Kidney capillary endothelial cell (primary cell): ENCODE data around the gene DNAI7.
A peak's percentile ranks its signal among the peaks of the same experiment; 100 is the strongest.

Experiments
- DNase-seq: peaks from one replicate; pipeline ENCODE4 v3.0.0-alpha.2; 2018; ENCODE audit warnings: low spot score

The DNAI7 gene

GRCh38 chr12:25100194-25101091 lies 94.5 kb downstream of the DNAI7 start:
- no peak for DNase-seq

DNA sequence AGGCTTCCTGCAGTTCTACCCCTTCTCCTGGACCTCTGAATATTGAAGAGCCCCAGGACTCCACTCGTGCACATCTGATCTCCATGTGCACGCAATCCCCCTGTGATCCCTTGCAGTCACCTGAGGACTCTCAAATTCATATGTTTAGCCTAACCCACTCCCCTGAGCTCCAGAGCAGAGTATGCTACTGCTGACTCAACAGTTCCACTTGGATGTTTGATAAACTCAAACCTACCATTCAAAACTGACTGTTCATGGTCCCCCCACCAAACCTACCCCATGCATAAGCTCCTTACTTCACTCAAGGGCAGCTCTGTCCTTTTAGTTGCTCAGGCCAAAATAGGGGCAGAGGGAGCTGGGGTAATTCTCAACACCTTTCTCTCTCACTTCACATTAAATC lies 96.0 kb downstream of the DNAI7 start:
- DNase-seq, result no peak

- no peak for DNase-seq
Observed at GRCh38 chr12:25089738-25090137, 105.2 kb downstream of the DNAI7 start.

DNA sequence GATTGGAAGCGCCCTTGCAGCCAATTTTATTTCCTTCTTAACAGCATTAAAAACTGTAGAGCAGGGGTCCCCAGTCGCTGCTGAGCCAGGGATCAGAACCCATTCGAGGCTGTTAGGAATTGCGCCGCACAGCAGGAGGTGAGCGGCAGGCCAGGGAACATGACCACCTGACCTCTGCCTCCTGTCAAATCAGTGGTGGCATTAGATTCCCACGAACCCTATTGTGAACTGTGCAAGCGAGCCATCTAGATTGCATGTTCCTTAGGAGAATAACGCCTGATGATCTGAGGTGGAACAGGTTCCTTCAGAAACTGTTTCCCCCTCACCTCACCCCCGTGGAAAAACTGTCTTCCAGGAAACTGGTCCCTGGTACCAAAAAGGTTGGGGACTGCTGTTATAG lies 107.4 kb downstream of the DNAI7 start:
- no peak for DNase-seq

DNA sequence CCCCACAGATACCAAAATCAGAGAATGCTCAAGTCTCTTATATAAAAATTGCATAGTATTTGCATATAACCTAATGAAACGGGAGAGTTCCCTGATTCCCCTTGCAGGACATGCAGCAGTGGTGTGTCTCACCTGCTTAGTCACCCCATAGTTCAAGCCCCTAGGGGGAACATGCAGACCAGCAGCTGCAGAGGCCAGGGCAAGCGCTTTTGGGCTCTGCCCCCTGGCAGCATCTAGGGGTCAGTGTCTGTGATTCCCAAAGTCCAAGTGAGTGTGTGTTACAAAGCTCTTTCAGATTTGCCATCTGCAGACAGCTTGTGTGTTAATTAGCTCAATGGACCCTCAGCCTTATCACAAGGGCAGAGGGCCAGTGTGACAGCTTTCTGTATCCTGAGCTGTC lies 110.1 kb downstream of the DNAI7 start:
- no peak for DNase-seq

- DNase-seq, result peak; percentile 25
Observed at GRCh38 chr12:25083211-25083610, 111.7 kb downstream of the DNAI7 start.

GRCh38 chr12:25082628-25083027 lies 112.3 kb downstream of the DNAI7 start:
- DNase-seq, result no peak

- DNase-seq, result no peak
Observed at GRCh38 chr12:25079393-25079792, 115.6 kb downstream of the DNAI7 start.

DNA sequence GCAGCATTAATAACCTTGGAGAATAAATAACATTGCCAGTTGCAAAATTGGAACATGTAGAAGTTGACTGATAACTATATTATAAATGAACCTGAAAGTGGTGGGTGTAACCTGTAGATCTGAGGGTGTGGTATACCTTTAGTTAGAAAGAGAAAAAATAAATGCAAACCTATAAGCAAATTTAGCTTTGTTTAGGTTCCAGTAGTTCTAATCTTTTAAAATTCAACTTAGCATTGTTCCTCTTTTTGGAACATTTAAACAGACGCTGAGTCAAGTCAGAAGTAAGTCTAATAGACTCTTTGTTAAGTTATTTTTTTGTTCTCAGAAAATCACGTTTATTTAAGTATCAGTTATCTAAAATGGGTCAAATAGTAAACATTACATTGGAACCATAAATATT lies 120.0 kb downstream of the DNAI7 start:
- no peak for DNase-seq

GRCh38 chr12:25074113-25074512 lies 120.8 kb downstream of the DNAI7 start:
- no peak for DNase-seq

- DNase-seq, result no peak
Observed at GRCh38 chr12:25072906-25073650, 121.9 kb downstream of the DNAI7 start.

DNA sequence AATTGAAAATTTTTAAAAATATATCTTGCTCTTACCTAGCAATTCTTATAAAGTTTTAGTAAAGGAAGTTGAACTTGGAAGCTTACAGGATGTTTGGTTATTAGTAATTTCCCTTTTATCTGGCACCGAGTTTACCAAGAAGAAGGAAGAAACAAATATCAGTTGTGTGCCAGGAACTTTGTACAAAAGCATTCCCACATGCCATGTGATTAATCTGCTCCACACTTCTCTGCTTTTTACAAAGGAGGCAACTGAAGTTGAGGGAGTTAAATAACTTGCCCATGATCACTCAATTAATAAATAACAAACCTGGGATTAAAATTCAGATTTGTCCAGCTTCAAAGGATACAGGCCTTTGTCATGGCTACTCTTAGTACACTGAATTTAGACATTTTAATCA lies 123.6 kb downstream of the DNAI7 start:
- DNase-seq, result peak; percentile 43

GRCh38 chr12:25069224-25069623 lies 125.7 kb downstream of the DNAI7 start:
- no peak for DNase-seq

- DNase-seq, result no peak
Observed at GRCh38 chr12:25065035-25065434, 129.9 kb downstream of the DNAI7 start.

- no peak for DNase-seq
Observed at GRCh38 chr12:25063873-25064628, 130.9 kb downstream of the DNAI7 start.

DNA sequence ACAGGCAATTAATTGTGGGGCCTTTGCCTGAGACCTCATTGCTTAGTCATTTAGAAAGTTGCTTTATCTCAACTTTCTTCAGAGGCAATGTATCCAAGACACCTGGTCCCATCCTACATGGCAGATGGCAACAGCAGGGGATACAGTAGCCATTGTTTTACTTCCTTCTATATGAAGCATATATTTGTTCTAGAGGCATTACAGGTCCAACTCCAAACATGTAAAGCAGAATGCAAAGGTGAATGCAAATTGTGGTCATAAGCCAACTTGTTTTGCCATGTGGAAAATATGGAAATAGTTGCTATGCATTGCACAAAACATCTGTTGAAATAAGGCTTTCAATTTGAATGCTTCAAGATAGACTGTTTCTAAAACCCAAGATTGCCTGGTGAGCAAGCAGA lies 136.3 kb downstream of the DNAI7 start:
- DNase-seq, result no peak
